ENCODE measurements around the gene HTR4.
"Not testable (repeated sequence)": the region's sequence is repeated elsewhere in the genome, so short reads cannot be mapped to it uniquely, and the experiment has no call there.

HTR4 gene

DNA sequence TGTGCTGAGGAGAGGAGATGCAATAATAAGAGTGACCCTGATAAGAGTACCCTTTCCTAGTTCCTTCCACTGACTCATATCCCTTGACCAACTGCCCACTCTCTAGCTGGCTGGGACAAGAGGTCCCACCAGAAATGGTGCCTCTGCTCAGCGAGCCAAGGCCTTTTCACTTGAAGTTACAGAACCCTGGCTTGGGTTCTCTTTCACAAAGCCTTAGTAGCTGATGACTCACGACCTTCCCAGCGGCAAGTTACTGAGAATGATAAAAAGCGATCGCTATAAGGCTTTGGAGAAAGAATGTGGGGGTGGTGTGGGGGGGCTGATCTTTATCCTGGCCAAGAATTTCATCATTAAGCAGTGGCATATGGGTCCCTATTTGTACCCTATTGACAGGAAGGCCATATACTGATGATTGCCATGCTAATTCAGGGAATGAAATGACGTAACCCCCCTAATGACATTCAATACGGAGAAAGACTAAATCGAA is 180.3 kb downstream of the HTR4 start:
- DNase-seq (ENCODE audit: low read depth), result no peak

DNA sequence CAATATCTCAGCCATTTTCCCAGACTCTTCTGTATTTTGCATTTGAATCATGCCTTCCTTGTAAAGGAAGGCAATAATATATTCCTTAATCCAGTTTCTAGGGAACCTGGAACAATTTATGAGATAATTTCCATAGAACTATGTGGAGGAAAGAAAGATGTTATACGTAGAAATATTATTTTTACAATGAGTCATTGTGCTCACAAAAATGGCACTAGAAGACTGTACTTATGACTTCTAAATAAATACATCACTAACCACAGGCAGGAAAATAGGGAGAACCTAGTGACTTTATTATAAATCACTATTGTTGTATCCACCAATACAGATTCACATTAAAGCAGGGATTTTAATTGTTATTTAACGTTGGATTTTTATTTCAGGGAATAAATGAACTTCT is 182.9 kb downstream of the HTR4 start:
- DNase-seq (ENCODE audit: low read depth), result no peak

DNA sequence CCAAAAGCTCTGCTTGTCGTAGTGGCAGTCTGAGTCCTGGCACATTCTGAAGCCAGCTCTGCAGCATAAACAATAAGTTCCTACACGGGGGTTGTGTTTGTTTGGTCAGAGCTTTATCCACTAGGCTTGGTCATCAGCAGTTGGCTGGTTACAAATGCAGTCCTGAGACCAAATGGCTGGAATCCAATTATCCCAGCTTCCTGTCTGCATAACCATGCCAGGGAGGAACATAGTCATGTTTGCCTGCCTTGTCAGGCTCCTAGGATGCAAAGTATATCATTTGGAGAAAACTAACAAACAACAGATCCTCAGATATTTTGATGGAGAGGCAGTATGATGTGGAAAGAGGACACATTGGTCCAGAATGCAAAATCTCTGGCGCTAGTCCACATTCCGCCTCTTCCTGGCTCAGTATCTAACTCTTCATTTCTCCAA is 184.8 kb downstream of the HTR4 start:
- DNase-seq (ENCODE audit: low read depth), result no peak

DNA sequence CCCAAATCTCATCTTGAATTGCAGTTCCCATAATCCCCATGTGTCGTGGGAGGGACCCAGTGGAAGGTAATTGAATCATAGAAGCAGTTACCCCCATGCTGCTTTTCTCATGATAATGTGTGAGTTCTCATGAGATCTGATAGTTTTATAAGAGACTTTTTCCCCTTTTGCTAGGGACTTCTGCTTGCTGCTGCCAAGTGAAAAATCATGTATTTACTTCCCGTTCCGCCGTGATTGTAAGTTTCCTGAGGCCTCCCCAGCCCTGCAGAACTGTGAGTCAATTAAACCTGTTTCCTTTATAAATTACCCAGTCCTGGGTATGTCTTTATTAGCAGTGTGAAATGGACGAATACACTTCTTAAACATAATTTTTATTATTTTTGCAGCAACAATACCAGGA is 185.6 kb downstream of the HTR4 start:
- not testable (repeated sequence) for DNase-seq (ENCODE audit: low read depth)

DNA sequence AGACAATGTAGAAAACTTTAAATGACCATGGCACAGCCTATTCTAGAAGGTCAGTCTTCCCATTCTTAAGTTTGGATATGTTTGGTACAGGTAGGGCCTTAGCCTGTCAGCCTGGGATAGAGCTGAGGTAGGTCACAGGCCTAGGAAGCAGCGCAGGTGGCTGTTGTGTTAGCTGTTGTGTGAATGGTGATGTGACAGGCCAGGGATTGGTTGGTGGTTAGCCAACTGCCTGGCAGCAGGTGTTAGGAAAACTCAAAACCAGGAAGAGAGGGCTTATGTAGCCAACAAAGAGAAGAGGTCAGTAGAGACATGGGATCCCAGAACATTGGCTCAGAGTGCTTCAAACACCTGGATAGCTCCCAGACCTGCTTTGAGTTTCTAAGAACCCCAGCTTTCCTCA is 186.4 kb downstream of the HTR4 start:
- no peak for DNase-seq (ENCODE audit: low read depth)

DNA sequence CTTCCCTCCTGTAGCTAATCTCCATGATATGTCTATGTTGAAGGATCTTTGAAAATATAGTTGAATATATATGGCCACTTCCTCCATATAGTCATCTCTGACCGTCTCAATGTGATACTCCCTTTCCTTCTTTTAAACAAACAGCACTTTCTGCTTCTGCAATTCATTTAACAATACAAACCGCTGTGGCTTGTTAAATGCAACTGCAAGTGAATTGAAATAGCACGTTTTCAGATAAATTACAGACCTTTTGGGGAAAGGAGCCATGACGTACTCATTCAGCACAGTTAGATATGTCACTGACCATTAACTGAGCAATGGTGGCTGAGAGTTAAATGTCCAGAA is 188.1 kb downstream of the HTR4 start:
- no peak for DNase-seq (ENCODE audit: low read depth)

DNA sequence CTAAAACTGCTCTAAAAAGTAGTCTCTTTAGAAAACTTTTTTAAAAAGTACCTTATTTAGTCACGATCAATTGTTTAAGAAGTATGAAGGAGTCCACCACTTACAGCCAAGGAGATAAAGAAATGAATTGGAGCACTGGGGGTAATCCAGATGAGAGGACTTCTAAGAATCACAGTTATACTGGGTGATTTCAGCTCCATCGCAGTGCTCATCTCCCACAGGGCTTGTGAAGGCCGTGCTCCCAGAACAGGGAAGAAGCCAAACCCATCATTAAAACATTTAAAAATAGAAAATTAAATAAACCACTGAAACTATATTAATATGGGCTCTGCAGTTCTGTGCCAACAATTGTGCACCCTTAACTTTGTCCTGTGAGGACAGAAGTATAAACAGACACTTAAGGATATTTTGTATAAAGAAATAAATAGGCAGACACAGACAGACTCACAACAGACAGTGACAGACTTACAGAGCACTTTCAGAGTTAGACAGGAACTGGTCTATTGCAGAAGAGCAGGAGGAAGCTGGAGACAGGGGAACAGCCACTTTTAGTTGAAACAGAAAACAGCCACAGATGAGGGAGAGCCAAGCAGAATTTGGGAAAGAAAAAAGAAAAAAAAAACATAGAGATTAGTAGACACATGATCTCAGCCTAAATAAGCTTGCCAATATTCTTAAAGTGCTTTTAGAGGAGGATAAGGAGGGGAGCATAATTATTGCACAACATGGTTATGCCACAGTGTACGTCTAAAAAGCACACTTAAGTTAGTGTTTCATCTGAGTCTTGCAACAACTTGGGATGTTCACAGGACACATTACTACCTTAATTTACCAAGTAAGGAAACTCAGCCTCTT is 188.7 kb downstream of the HTR4 start:
- no peak for DNase-seq (ENCODE audit: low read depth)

DNA sequence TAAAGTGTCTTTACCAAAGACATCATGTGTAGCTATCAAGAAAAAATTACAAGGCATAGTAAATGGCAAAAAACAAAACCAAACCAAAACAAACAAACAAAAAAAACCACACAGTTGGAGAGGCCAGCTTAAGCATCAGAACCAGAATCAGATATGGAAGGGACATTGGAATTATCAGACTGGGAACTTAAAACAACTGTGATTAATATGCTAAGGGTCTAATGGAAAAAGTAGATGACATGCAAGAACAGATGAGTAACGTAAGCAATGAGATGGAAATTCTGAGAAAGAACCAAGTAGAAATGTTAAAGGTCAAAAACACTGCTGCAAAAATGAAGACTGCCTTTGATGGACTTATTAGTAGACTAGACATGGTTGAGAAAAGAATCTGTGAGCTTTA is 194.7 kb downstream of the HTR4 start:
- DNase-seq (ENCODE audit: low read depth), result no peak

DNA sequence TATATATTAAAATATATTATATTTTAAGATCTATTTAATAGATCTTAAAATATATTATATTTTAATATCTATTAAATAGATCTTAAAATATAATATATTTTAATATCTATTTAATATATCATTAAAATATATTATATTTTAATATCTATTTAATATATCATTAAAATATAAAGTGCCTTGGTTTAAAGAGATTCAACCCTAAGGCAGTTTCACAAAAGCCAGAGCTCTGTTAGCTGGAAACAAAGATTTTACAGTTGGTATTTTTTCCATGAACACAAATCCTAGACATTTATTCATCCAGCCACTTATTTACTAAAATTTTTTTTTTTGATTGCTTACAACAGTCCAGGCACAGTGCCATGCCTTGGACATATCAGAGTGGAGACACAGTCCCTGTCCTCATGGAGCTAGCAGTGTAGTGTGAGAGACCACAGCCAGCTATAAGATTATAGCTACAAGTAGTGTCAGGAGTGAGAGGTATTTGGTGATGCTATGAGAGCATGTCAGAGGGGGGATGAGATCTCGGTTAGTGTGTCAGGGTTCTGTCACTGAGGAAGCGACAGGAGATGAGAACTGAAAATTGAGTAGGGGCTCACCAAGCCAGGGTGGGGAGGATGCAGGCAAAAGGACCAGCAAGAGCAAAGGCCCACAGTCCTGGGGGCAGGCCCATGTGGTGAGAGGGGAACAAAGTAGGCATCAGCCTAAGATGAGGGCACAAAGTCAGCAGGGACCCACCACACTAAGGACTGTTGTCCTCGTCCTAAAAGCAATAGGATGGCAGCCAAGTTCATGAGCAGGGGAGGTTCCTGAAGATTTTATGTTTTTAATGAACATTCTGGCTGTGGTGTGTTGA is 196.1 kb downstream of the HTR4 start:
- no peak for DNase-seq (ENCODE audit: low read depth)

DNA sequence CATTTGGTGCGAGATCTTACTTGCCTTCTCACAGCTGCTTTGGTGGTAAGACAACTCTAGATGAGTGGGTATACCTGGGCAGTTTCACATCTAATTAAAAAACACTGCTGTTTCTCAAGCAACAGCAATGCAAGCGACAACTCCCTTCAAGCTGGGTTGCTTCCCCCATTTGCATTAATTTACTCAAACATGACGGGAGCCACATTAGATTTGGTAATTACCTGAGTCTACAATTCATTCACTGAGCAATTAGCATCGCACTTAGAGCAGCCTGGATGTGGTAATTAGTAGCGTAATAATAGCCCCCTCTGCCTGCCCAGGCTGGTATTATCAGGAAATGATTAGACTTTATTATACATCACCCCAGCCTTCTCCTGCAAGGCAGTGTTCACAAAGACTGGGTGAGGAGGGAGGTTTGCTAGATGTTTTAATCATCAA is 197.1 kb downstream of the HTR4 start:
- no peak for DNase-seq (ENCODE audit: low read depth)

DNA sequence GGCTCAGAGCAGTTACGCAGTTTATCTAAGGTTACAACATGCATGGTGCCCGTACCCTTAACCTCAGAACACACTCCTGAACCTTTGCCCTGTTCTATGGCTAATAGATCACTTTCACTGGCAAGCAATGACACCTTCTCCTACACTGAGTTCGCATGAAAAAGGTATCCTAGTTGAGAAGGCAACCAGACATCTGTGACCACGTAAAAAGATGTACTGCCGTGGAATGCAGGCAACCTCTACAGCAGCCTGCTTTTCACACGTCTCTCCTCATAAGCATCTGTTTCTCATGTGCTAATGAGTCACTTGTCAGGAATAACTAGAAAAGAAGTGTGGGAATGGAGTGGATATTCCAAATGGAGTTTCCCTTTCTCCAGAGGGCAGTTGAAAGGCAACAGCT is 199.1 kb downstream of the HTR4 start:
- no peak for DNase-seq (ENCODE audit: low read depth)

DNA sequence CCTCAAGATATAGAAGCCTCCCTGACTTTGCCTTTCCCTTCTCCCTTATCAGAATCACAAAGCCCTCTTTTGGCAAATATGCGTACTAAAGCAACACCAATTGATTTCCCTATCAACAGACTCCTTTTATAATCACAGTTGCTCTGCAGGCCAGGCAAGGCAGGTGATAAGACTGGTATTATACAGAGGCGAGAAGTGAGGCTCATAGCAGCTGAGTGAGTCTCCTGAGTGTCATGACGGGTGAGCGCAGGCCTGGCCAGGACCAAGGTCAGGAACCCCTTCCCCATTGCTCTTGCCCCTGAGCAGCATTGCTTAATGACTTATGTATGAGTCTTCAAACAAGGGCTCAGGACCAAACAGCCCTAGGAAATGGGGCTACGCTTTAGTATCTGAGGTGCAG is 199.8 kb downstream of the HTR4 start:
- no peak for DNase-seq (ENCODE audit: low read depth)

DNA sequence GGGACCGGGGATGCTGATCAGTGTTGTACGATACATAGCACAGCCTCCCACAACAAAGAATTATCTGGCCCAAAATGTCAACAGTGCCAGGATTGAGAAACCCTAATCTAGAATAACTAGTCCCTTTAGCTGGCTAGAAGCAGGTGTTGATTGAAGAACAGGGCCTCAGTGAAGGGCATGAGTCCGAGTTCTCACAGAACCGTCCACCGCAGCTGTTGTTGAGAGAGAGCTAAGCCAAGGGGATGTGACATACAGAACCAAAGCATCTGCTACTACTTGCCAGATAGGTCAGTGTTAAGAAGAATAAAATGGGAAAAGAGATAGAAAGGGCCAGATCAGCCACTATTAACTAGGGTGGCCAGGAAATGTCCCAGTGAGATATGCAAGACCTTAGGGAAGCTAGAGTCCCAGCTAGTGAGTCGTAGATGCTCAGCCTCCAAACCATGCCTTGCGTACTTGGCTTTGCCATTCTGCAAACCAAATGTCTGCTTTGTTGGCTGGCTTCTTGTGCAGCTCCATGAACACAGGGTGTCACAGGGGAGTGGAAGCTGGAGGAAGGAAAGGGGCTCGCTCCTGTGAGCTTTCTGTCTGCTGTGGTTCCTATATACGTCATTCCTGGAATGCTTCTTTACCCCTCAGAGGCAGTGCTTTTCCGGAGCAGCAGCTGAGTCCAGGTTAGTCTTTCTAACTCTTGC is 201.7 kb downstream of the HTR4 start:
- no peak for DNase-seq (ENCODE audit: low read depth)

DNA sequence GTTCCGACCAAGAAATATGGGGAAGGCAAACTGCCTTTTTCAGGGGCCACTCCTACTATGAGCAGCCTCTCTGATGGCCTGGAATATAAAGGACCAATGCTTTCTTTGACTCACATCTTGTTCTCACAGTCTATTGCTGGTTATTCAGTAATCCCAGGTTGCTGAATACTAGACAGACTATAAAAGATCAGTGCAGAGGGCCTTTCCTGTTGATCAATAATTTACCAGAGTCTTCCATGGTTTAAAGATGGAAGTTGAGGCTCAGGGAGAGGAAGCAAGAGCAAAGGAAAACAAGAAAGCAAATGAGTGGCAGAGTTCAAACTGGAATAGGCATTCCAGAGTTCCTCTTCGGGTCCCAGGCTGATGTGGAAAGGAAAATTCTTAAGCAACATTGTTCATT is 207.7 kb downstream of the HTR4 start:
- DNase-seq (ENCODE audit: low read depth), result no peak

DNA sequence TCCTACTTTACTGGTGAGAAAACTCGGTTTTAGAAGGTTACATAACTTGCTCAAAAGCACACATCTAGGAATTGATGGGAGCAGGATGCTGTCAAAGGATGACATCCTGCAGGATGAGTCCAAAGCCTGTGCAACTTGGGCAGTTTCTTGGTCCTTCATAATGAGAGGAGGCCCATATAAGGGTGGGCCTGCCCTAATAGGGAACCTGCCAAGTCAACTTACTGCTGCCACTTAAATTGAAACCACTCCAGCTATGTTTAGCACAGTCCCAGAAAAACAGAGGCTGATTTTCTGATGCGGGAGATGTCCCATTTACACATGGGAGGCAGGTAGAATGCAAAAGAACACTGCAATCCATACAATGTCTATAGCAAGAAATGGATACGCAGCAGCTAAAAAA is 208.7 kb downstream of the HTR4 start:
- no peak for DNase-seq (ENCODE audit: low read depth)

DNA sequence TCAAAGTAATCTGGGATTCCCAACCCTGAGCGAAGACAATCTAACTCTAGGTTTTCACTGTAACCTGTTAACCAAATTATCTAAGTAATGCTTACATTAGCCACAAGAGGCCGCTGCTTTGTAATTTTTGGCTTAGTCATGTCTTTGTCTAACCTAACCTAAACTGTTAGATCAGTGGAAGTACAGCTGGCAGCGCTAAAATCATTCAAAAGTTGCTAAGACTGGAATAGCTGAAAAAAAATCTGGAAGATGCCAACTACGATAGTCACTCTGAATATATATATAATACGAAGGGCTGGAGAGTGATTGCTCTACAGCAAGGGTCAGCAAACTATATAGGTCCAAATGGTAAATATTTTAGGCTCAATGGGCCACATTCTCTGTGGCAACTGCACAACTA is 210.3 kb downstream of the HTR4 start:
- peak; percentile 32 for DNase-seq (ENCODE audit: low read depth)

DNA sequence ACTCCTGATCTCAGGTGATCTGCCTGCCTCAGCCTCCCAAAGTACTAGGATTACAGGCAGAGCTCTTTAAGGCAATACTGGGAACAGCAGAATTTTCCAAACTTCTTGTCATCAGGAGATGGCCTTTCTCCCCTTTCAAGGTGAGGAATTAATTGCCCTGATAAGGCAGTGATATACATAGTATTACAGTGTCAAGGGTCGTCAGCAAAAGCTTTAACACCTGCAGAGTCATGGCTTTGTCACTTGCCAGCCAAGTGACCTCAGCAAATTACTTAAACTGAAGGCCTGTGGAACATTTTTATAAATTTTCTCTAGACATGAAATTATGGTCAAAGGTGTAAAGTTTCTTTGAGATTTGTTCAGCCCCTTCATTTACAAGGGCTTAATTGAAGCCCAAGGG is 211.1 kb downstream of the HTR4 start:
- no peak for DNase-seq (ENCODE audit: low read depth)

DNA sequence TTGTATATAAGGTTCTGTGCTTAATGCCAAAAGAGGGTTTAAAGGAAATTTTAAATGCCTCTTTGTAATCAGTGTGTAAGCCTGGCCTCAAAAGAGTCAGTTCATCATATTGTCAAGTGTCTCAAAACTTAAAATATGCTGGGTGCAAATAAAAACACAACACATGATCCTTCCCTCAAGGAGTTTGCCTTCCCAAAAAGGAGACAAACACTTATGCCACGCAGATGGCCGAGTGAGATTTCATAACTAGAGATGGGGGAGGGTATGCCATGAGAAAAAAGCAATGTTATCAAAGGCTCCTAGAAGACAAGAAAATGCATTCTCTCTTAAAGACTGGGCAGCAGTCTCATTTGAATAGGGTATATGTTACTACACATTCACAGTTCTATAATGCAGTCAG is 215.4 kb downstream of the HTR4 start:
- DNase-seq (ENCODE audit: low read depth), result no peak

DNA sequence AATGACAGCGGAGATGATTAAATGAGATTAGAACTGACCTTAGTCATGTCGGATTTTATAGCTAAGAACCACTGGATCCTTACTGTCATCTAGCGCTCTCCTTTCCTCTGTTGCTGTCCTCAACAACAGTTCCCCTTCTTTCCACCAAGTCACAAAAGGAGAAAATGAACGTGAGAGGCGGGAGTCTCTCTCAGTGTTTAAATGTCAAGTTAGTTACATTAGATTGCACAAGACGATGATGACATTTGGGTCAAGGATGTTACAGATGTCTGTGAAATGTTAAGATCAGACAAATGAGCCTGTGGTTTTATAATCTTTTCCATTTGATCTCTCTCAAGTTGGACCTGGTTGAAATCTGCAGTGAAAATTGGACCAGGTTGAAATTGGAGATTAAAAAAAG is 217.1 kb downstream of the HTR4 start:
- DNase-seq (ENCODE audit: low read depth), result no peak

DNA sequence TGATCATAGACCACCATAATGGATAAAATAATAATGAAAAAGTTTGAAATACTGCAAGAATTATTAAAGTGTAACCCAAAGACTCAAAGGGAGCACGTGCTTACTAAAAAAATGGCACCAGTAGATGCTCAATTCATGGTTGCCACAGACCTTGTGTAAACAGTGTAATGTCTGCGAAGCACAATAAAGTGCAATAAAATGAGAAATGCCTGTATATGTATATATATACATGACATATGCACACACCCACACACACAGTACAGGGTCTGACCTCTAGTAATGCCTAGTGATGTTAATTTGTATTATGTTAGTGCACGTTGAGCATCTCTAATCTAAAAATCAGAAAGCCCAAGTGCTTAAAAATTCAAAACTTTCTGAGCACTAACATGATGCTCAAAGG is 218.3 kb downstream of the HTR4 start:
- DNase-seq (ENCODE audit: low read depth), result no peak

DNA sequence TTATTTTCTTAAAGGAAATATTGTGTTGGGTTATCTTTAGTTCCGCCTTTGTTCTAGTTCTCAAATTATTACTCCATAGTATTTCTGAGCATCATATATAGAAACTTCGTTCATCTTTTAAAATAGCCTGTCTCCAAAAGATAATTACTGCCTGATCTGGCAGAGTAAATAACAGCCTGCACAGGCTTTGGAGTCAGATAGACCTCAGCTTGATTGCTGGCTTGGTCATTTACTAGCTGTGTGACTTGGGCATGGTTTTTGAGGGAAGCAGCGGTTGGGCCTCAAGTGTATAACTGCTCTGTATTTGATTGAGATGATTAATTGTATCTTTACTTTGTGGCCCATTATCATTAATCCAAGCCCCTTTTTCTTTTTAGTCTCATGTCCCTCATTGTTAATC is 220.5 kb downstream of the HTR4 start:
- no peak for DNase-seq (ENCODE audit: low read depth)

Data from stimulated activated CD4-positive, alpha-beta T cell treated with anti-CD3 and anti-CD28 coated beads, Interleukin-2, amount 100 ng/mL, for 4 hours (primary cell).